Motor neuron (in vitro differentiated cells): ENCODE data around the gene TSPAN17. TPM values are rescaled to one million over a fixed set of nuclear protein-coding genes. Genes with fewer than 3 reads are reported as not detected.

Experiments used
- ATAC-seq, 8 experiments: fragments of 200-7000 bp; cut with Tn5 transposase; replicated peaks in 6 of 8; 2 replicates each; pipeline ENCODE4 v1.8.0; 2021; ENCODE audit warnings: mild to moderate bottlenecking in 8 of 8, moderate library complexity in 8 of 8
- H3K27ac ChIP-seq, 2 donors: fragments of 250-450 bp; sonication (Bioruptor Pico); 2 replicates each; pipeline ENCODE4 v1.9.0; 2021; ENCODE audit warnings: antibody characterized with exemption in 2 of 2, mild to moderate bottlenecking in 2 of 2, moderate library complexity in 1 of 2
- H3K4me1 ChIP-seq, 2 donors: fragments of 250-450 bp; sonication (Bioruptor Pico); replicated peaks in 1 of 2; 2 replicates each; pipeline ENCODE4 v1.6.1; 2021; ENCODE audit warnings: antibody characterized with exemption in 2 of 2, mild to moderate bottlenecking in 2 of 2, moderate library complexity in 1 of 2
- H3K4me3 ChIP-seq, 5 donors: fragments of 250-450 bp; sonication (Bioruptor Pico); 2 replicates each; pipeline ENCODE4 v1.9.0; 2021; ENCODE audit warnings: antibody characterized with exemption in 5 of 5, mild to moderate bottlenecking in 5 of 5, moderate library complexity in 4 of 5
- WGBS, 10 experiments: fragments of 450-650 bp; shearing (Covaris generic); methylation state at CpG; one replicate each; pipeline ENCODE4 v1.0.0; 2022; 5-methylcytosine and 5-hydroxymethylcytosine counted together
- in situ Hi-C, 9 experiments: fragments of 400-800 bp; cut with MboI; loops; one replicate each; pipeline ENCODE4 v1.15.0; 2021; ENCODE audit warnings: low sequenced_read_pairs in 9 of 9, low pct_unique_long_range_greater_than_20kb in 2 of 9; ENCODE audit not compliant: unreplicated experiment in 9 of 9
- total RNA-seq, 8 experiments: library from RNA; unstranded; fragments of 300-600 nt; gene quantifications; 2 replicates each; pipeline versions ENCODE4 v1.2.3 to v1.2.4, GENCODE V29; 2022

The TSPAN17 gene
- total RNA-seq, 8 experiments from 2014 or later, result 16.5 to 62.7 (median 25.1) TPM

GRCh38 chr5:176636426-176636825 is 10.9 kb upstream of the TSPAN17 start:
- Histone ChIP-seq H3K27ac (no peak overlapping the region), H3K4me3 (no peak overlapping the region), H3K4me1 (no peaks in the 10 kb centered on the region)
- in situ Hi-C loops, result loop anchor here in 1 of 9 experiments (25.0 kb wide), 1 partner anchor 899 kb away; no protein-coding TSS in a partner anchor
- 0 to 69% (median 28%) methylated on average over 2 to 8 of the region's 9 CpGs; no CpG with 5 or more reads in 2 of the 10 experiments for WGBS, 10 experiments
- ATAC-seq, result peak in 3 of 8 experiments; percentile 43 to 81 (median 50)

GRCh38 chr5:176637556-176637955 is 9.7 kb upstream of the TSPAN17 start:
- H3K27ac ChIP-seq, result no peak overlapping the region
- no peak overlapping the region for H3K4me3 ChIP-seq
- in situ Hi-C loops, result loop anchor here in 1 of 9 experiments (25.0 kb wide), 1 partner anchor 900 kb away; no protein-coding TSS in a partner anchor
- 10 to 80% (median 27%) methylated on average over 1 to 4 of the region's 4 CpGs; no CpG with 5 or more reads in 5 of the 10 experiments for WGBS, 10 experiments
- ATAC-seq, result peak in 2 of 8 experiments; percentile 15 to 32
- no peaks in the 10 kb centered on the region for H3K4me1 ChIP-seq

DNA sequence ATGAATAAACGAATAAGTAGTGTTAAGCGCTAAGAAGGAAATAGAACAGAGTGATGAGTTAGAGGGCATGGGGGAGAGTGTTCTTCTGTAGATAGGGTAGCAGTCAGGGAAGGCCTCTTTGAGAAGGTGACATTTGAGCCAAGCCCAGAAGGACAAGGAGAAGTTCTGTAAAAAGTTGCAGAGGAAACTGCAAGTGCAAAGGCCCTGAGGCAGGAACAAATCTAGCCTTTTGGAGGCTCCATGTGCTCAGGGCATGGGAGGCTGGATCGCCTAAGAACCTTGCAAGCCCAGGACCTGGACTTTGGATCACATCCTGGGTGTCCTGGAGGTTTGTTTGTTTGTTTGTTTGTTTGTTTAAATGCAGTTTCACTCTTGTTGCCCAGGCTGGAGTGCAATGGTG is 8.8 kb upstream of the TSPAN17 start:
- WGBS, 10 experiments, result 40 to 100% (median 88%) methylated on average over 1 to 3 of the region's 3 CpGs
- no peak for ATAC-seq
- Histone ChIP-seq H3K4me1 (no peaks in the 10 kb centered on the region), H3K4me3 (no peak overlapping the region), H3K27ac (no peak overlapping the region)
- in situ Hi-C loops, result loop anchor here in 1 of 9 experiments (25.0 kb wide), 1 partner anchor 901 kb away; no protein-coding TSS in a partner anchor

GRCh38 chr5:176639208-176639607 is 8.1 kb upstream of the TSPAN17 start:
- ATAC-seq, result no peak
- in situ Hi-C loops, result loop anchor here in 1 of 9 experiments (25.0 kb wide), 1 partner anchor 902 kb away; no protein-coding TSS in a partner anchor
- Histone ChIP-seq H3K4me1 (no peaks in the 10 kb centered on the region), H3K4me3 (no peak overlapping the region), H3K27ac (no peak overlapping the region)
- 13 to 65% (median 50%) methylated on average over 1 to 2 of the region's 4 CpGs; no CpG with 5 or more reads in 5 of the 10 experiments for WGBS, 10 experiments

DNA sequence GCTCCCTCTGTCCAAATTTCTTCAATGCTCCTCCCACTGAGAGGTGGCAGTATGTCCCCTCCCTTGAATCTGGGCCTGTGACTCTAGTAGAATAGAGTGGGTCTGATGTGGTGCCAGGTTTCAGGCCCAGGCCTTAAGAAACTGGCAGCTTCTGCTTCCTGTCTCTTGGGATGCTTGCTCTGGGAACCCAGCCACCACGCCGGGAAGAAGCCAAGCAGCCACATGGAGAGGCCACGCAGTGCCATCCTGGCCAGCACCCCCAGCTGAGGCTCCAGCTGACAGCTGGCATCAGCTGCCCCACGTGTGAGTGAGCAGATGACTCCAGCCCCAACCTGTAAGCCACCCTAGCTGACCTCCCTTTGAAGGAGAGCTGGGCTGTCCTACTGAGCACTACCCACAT is 7.3 kb upstream of the TSPAN17 start:
- Histone ChIP-seq H3K27ac (no peak overlapping the region), H3K4me1 (no peaks in the 10 kb centered on the region), H3K4me3 (no peak overlapping the region)
- in situ Hi-C loops, result loop anchor here in 1 of 9 experiments (25.0 kb wide), 1 partner anchor 903 kb away; no protein-coding TSS in a partner anchor
- ATAC-seq, result no peak
- WGBS, 10 experiments, result 0 to 100% (median 11%) methylated on average over 1 to 3 of the region's 4 CpGs; no CpG with 5 or more reads in 6 of the 10 experiments

GRCh38 chr5:176640616-176641015 is 6.7 kb upstream of the TSPAN17 start:
- H3K4me1 ChIP-seq, result no peaks in the 10 kb centered on the region
- no peak overlapping the region for H3K4me3 ChIP-seq
- H3K27ac ChIP-seq, result no peak overlapping the region
- WGBS, 10 experiments, result 17 to 74% (median 39%) methylated on average over 1 to 3 of the region's 4 CpGs; no CpG with 5 or more reads in 2 of the 10 experiments
- ATAC-seq, result no peak
- in situ Hi-C loops, result loop anchor here in 1 of 9 experiments (25.0 kb wide), 1 partner anchor 903 kb away; no protein-coding TSS in a partner anchor

GRCh38 chr5:176642675-176643490 is 4.4 kb upstream of the TSPAN17 start:
- WGBS, 10 experiments, result 60 to 80% methylated on average over 1 to 6 of the region's 15 CpGs; no CpG with 5 or more reads in 8 of the 10 experiments
- in situ Hi-C loops, result loop anchor here in 1 of 9 experiments (25.0 kb wide), 1 partner anchor 906 kb away; no protein-coding TSS in a partner anchor

DNA sequence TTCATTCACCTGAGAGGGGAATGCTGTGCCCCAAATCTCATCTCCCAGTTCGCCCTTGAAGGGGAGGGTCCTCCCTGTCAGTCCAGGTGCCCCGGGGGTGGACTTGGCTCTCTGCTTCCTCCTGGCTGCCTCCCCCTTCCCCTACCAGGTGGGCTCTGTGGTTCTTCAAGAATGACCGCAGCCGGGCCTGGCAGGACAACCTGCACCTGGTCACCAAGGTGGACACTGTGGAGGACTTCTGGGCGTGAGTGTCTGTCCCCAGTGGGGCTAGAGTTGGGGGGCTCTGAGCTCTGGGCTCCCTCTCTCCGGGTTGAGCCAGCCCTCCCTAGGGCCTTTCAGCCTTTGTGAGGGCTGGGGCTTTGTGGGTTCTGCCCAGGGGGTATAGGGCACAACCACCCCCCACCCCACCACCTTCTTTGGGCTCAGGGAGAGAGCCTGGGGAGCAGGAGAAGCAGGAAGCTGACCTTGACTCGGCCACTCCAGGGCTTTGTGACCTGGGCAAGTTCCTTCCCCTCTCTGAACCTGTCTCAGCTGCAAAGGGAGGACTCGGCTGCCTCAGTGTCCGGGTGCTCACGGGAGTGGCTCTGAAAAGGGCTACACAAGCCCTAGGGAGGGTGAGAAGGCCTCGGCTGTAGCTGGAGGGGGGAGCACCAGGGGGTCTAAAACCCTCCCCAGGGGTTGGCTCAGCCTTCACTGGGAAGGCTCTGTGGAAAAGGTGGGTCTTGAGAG is 3.6 kb upstream of the TSPAN17 start:
- Histone ChIP-seq H3K27ac (no peak overlapping the region), H3K4me1 (peaks cover 10 to 11% of the 10 kb centered on the region in 2 donors), H3K4me3 (no peak overlapping the region)
- in situ Hi-C loops, result loop anchor here in 1 of 9 experiments (25.0 kb wide), 1 partner anchor 906 kb away; no protein-coding TSS in a partner anchor
- WGBS, 10 experiments, result 20 to 100% (median 90%) methylated on average over 1 to 2 of the region's 11 CpGs; no CpG with 5 or more reads in 3 of the 10 experiments
- ATAC-seq, result no peak

More at GRCh38 chr5:176642675-176643490, 4.4 kb upstream of the TSPAN17 start:
- peaks cover 5% of the 10 kb centered on the region in 2 donors for H3K4me1 ChIP-seq
- no peak overlapping the region for H3K27ac ChIP-seq
- H3K4me3 ChIP-seq, result no peak overlapping the region
- ATAC-seq, result no peak

DNA sequence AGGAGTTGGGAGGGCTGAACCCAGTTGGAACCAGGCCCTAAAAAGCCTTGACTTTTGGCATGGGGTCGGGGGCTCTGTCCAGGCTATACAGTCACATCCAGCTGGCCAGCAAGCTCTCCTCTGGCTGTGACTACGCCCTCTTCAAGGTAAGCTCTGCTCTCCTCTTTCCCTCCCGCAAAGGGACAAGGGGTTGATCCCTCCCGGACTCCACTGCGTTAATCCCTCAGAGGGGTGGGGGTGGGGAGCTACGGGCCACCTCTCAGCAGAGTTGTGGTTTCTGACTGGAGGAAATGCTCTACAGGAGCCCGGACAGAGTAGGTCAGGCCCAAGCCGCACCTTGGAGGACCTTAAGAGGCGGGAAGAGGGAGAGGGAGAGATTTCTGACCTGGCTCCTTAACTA is 3.0 kb upstream of the TSPAN17 start:
- Histone ChIP-seq H3K4me1 (peaks cover 10 to 14% of the 10 kb centered on the region in 2 donors), H3K4me3 (no peak overlapping the region), H3K27ac (no peak overlapping the region)
- no peak for ATAC-seq
- WGBS, 10 experiments, result 60 to 63% (median 60%) methylated on average over 1 to 3 of the region's 9 CpGs; no CpG with 5 or more reads in 7 of the 10 experiments
- in situ Hi-C loops, result loop anchor here in 1 of 9 experiments (25.0 kb wide), 1 partner anchor 907 kb away; no protein-coding TSS in a partner anchor

- H3K4me3 ChIP-seq, result no peak overlapping the region
- no peak overlapping the region for H3K27ac ChIP-seq
- no peak for ATAC-seq
- peaks cover 10 to 14% of the 10 kb centered on the region in 2 donors for H3K4me1 ChIP-seq
- 40 to 100% (median 80%) methylated on average over 1 to 12 of the region's 22 CpGs; no CpG with 5 or more reads in 3 of the 10 experiments for WGBS, 10 experiments
- in situ Hi-C loops, result loop anchor here in 1 of 9 experiments (25.0 kb wide), 1 partner anchor 908 kb away; no protein-coding TSS in a partner anchor
Observed at GRCh38 chr5:176644878-176645670, 2.2 kb upstream of the TSPAN17 start.

GRCh38 chr5:176646049-176646706 is 1.1 kb upstream of the TSPAN17 start:
- in situ Hi-C loops, result loop anchor here in 1 of 9 experiments (25.0 kb wide), 1 partner anchor 909 kb away; no protein-coding TSS in a partner anchor
- no peak for ATAC-seq
- 62 to 100% (median 100%) methylated on average over 1 to 3 of the region's 7 CpGs; no CpG with 5 or more reads in 6 of the 10 experiments for WGBS, 10 experiments

More at GRCh38 chr5:176646049-176646706, 1.1 kb upstream of the TSPAN17 start:
- Histone ChIP-seq H3K4me3 (no peak overlapping the region), H3K4me1 (peaks cover 10 to 14% of the 10 kb centered on the region in 2 donors), H3K27ac (no peak overlapping the region)
